Aorta (tissue), 5 donors: ENCODE data around the gene PRKCQ. TPM values are rescaled to one million over a fixed set of nuclear protein-coding genes. Genes with fewer than 3 reads are reported as not detected.
"Not testable (repeated sequence)": the region's sequence is repeated elsewhere in the genome, so short reads cannot be mapped to it uniquely, and the experiment has no call there.

Experiments
- ATAC-seq: fragments of 200-7000 bp; cut with Tn5 transposase; one replicate; pipeline ENCODE4 v1.9.1; 2022; ENCODE audit warnings: moderate library complexity; ENCODE audit not compliant: low FRiP score
- DNase-seq, 2 donors: peaks; one replicate each; pipeline ENCODE4 v3.0.0-alpha.2; 2020
- H3K27ac ChIP-seq, 2 donors: one replicate each; pipeline ENCODE4 v1.5.1; 2013; ENCODE audit warnings: low read length in 2 of 2, mild to moderate bottlenecking in 2 of 2, moderate library complexity in 2 of 2, control low read depth in 1 of 2, inconsistent platforms in 1 of 2, low read depth in 1 of 2
- H3K27me3 ChIP-seq, 2 donors: one replicate each; pipeline ENCODE4 v1.6.1; 2013; ENCODE audit warnings: control low read depth in 1 of 2, low read length in 1 of 2, mild to moderate bottlenecking in 1 of 2, moderate library complexity in 1 of 2; ENCODE audit not compliant: insufficient read depth in 2 of 2, control insufficient read depth in 1 of 2
- H3K36me3 ChIP-seq, 2 donors: one replicate each; pipeline ENCODE4 v1.6.1; 2013; ENCODE audit warnings: control low read depth in 1 of 2, low read length in 1 of 2, mild to moderate bottlenecking in 1 of 2; ENCODE audit not compliant: insufficient read depth in 2 of 2, control insufficient read depth in 1 of 2
- H3K4me1 ChIP-seq, 2 donors: one replicate each; pipeline ENCODE4 v1.6.1; 2013; ENCODE audit warnings: low read length in 2 of 2, control low read depth in 1 of 2, mild to moderate bottlenecking in 1 of 2, moderate library complexity in 1 of 2; ENCODE audit not compliant: insufficient read depth in 2 of 2, control insufficient read depth in 1 of 2
- H3K4me3 ChIP-seq, 2 donors: one replicate each; pipeline ENCODE4 v1.5.1; 2013; ENCODE audit warnings: low read length in 2 of 2, control low read depth in 1 of 2, mild to moderate bottlenecking in 1 of 2
- H3K9me3 ChIP-seq: one replicate; pipeline ENCODE4 v1.6.1; 2013; ENCODE audit warnings: mild to moderate bottlenecking, low read length; ENCODE audit not compliant: control insufficient read depth
- WGBS, 2 donors: extraction: QIAGEN DNeasy Blood & Tissue Kit; methylation state at CpG; one replicate each; pipeline ENCODE4 v1.1.7; 2013; 5-methylcytosine and 5-hydroxymethylcytosine counted together
- intact Hi-C, 2 donors: fragments of 100-400 bp; cut with DNase I; formaldehyde crosslinking; loops; one replicate each; pipeline versions ENCODE4 v1.14.2 to v1.15.0; 2022
- polyA plus RNA-seq, 2 donors: library from polyadenylated mRNA; stranded (reverse); fragments of 200-250 nt; gene quantifications; one replicate each; pipeline ENCODE4 v1.2.3, GENCODE V29; 2013
- total RNA-seq, 2 donors: library from RNA; stranded (reverse); fragmentation: NEBNext Ultra II Directional; extraction: Animal tissue kit (Norgen Biotek cat#: 25700); gene quantifications; one replicate each; pipeline ENCODE4 v1.2.1, GENCODE V29; 2021
- donor health status: healthy with polysubstance abuse.
- donor health status: Bipolar disorder and iron deficiency.
- donor health status: DM: no; HTN: no; CAD: no.
- donor health status: DM: no; HTN: no; CAD: no.
- donor health status: DM: yes; HTN: yes; CAD: no.

PRKCQ gene
- total and polyA plus RNA-seq, 4 donors: 0.45 to 1.3 (median 1.1) TPM; not detected in 1

DNA sequence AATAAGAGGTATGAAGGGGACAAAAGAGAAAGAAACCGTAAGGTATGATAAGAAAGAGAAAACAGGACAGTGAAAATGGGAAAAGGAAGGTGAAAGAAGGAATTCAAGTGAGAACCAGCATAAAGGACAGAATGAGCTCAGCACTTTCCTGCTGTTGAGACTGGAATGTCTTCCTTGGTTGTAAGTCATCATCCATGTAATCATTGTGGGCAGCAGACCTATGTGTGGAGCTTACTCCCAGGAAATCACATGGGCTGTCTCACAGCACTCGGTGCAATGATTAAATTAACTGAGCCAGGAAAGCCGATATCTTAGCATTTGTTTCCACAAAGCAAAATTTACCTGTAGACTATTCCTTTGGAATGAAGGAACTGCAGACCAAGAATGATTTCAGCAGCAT, 118.1 kb downstream of the PRKCQ start:
- 63 to 70% methylated on average over 3 of the region's 3 CpGs for WGBS, 2 donors
- H3K4me1 ChIP-seq: no peaks in the 10 kb centered on the region

DNA sequence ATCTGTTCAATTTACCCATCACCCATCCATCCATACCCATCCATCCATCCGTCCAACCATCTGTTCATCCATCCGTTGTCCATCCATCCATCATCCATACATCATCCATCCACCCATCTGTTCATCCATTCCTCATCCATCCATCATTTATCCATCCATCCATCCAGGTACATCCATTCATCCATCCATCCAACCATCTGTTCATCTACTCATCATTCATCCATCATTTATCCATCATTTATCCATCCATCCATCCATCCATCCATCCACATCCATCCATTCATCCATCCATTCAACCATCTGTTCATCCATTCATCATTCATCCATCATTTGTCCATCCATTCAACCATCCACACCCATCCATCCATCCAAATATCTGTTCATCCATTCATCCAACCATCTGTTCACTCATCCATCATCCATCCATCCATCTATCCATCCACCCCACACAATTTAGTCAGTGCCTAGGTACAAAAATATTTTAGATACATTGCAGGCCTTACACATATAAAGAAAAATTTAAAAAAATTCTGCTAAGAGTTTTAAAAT, 119.1 kb downstream of the PRKCQ start:
- Histone ChIP-seq H3K36me3 (peaks cover 0 to 1% of the 10 kb centered on the region in 2 donors), H3K27ac (no peak overlapping the region), H3K4me1 (no peaks in the 10 kb centered on the region), H3K4me3 (no peak overlapping the region), H3K9me3 (peaks cover 2% of the 10 kb centered on the region), H3K27me3 (no peaks in the 10 kb centered on the region)
- DNase-seq: no peak
- intact Hi-C loops: no loop called here
- no peak for ATAC-seq
- WGBS, 2 donors: 91 to 93% methylated on average over 2 of the region's 2 CpGs

More for the DNA sequence above, 118.1 kb downstream of the PRKCQ start:
- DNase-seq: no peak
- no peak for ATAC-seq
- no peak overlapping the region for H3K27ac ChIP-seq
- H3K27me3 ChIP-seq: no peaks in the 10 kb centered on the region
- peaks cover 2% of the 10 kb centered on the region for H3K9me3 ChIP-seq
- peaks cover 0 to 1% of the 10 kb centered on the region in 2 donors for H3K36me3 ChIP-seq
- intact Hi-C loops: no loop called here
- no peak overlapping the region for H3K4me3 ChIP-seq

DNA sequence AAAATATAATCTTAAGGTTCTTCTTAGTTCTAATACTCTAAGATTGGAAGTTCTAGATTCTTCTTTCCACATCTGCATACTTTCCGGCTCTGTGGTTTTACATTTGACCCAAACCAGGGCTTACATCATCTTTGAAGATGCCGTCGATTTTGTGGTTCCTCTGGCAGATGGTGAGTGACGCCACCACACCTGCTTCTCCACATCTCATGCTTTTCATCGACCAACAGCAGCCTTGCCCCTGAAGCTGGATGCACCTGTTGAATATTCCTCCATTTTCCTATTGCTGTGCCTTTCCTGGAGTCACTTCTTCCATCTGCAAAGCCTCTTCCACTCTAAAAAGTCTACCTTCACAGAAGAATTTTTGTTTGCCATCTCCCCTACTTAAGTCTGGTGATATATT, 121.3 kb downstream of the PRKCQ start:
- intact Hi-C loops: no loop called here
- Histone ChIP-seq H3K9me3 (peaks cover 8% of the 10 kb centered on the region), H3K4me1 (no peaks in the 10 kb centered on the region), H3K36me3 (peaks cover 0 to 1% of the 10 kb centered on the region in 2 donors), H3K4me3 (no peak overlapping the region), H3K27ac (no peak overlapping the region), H3K27me3 (no peaks in the 10 kb centered on the region)
- ATAC-seq (no peak), DNase-seq (no peak)
- 92 to 94% methylated on average over 5 of the region's 5 CpGs for WGBS, 2 donors

DNA sequence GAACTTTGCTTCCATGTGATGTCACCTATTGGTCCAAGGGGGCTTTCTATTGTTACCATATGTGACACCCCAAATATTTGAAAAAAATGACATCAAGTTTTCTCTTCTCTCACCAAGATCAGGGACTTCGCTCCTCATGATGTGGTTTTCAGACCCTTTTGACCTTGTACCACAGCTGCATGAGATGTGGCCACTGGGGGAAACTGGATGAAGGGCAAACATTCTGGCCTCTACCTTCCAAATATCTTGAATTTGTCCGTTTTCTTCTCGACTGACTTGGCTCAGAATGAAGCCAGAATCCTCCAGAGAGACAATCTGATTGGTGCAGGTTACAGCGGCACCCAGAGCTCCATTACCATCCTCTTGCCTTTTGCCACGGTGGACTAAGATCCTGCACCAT, 122.7 kb downstream of the PRKCQ start:
- no peak overlapping the region for H3K4me3 ChIP-seq
- H3K27ac ChIP-seq: no peak overlapping the region
- DNase-seq (no peak), ATAC-seq (no peak)
- H3K9me3 ChIP-seq: peaks cover 8% of the 10 kb centered on the region
- no peaks in the 10 kb centered on the region for H3K27me3 ChIP-seq
- no peaks in the 10 kb centered on the region for H3K4me1 ChIP-seq
- WGBS, 2 donors: 84 to 87% methylated on average over 5 of the region's 5 CpGs
- peaks cover 0 to 1% of the 10 kb centered on the region in 2 donors for H3K36me3 ChIP-seq
- intact Hi-C loops: no loop called here

DNA sequence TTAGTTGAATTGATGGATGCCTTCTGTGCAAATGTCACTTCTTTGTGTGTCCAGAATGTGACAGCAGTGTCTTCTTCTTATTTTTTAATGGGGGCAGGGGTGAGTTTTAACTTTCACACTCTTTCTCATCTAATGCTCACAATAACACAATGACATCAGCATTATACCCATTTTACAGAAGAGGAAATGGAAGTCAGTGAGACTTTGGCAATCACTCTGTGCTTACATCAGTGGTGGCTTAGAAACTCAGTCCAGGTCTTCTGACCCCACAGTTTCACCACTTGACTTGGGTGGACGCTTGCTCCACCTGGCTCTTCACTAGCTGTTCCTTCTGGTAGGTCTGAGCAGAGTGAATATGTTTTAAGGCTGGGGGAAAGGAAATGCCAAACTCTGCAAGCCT, 124.0 kb downstream of the PRKCQ start:
- ATAC-seq (no peak), DNase-seq (no peak)
- H3K27me3 ChIP-seq: no peaks in the 10 kb centered on the region
- no peak overlapping the region for H3K4me3 ChIP-seq
- no peak overlapping the region for H3K27ac ChIP-seq
- no peaks in the 10 kb centered on the region for H3K4me1 ChIP-seq
- intact Hi-C loops: no loop called here
- peaks cover 0 to 1% of the 10 kb centered on the region in 2 donors for H3K36me3 ChIP-seq
- WGBS, 2 donors: 87 to 90% methylated on average over 1 of the region's 1 CpG
- peaks cover 8% of the 10 kb centered on the region for H3K9me3 ChIP-seq

DNA sequence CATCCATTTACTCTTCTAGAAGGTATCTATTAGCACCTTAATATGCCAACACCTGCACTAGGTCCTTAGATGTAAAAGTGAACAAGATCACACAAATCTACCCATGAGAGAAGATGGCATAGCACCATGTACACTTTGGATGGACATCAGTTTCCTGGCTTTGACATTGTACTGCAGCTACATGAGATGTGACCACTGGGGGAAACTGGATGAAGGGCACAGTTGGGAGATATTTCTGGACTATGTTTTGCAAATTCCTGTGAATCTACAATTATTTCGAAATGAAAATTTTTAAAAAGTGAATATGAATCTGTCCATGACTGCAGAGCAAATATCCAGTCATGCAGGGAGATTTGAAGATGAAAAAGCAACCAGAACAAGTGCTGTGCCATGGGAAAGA, 124.5 kb downstream of the PRKCQ start:
- no peak overlapping the region for H3K27ac ChIP-seq
- intact Hi-C loops: no loop called here
- H3K9me3 ChIP-seq: peaks cover 8% of the 10 kb centered on the region
- DNase-seq: no peak
- ATAC-seq: no peak
- H3K4me1 ChIP-seq: no peaks in the 10 kb centered on the region
- H3K4me3 ChIP-seq: no peak overlapping the region
- 77 to 90% methylated on average over 1 of the region's 1 CpG for WGBS, 2 donors
- H3K36me3 ChIP-seq: peaks cover 0 to 1% of the 10 kb centered on the region in 2 donors
- H3K27me3 ChIP-seq: no peaks in the 10 kb centered on the region

DNA sequence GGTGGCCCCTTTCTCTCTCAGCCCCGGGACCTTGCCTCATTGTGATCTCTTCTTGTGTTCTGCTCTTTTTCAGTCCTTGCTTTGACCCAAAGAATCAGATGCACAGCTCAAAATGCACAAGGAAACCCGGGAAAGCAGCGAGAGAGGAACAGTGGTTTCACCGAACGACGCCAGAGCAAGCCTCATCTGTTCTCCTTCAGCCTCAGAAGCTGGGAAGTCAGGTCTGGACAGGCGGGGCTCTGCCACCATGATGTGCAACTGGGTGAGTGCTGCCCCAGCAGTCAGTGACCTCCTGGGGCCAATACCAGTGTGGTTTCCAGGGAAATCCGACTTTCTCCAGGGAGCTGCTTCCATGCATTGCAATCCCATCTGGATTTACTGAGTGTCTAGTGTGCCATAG, 133.4 kb downstream of the PRKCQ start:
- intact Hi-C loops: no loop called here
- no peak overlapping the region for H3K27ac ChIP-seq
- DNase-seq (no peak), ATAC-seq (no peak)
- 91 to 92% methylated on average over 8 of the region's 8 CpGs for WGBS, 2 donors
- no peak overlapping the region for H3K4me3 ChIP-seq
- no peaks in the 10 kb centered on the region for H3K27me3 ChIP-seq
- no peaks in the 10 kb centered on the region for H3K4me1 ChIP-seq
- H3K9me3 ChIP-seq: no peaks in the 10 kb centered on the region
- no peaks in the 10 kb centered on the region for H3K36me3 ChIP-seq

DNA sequence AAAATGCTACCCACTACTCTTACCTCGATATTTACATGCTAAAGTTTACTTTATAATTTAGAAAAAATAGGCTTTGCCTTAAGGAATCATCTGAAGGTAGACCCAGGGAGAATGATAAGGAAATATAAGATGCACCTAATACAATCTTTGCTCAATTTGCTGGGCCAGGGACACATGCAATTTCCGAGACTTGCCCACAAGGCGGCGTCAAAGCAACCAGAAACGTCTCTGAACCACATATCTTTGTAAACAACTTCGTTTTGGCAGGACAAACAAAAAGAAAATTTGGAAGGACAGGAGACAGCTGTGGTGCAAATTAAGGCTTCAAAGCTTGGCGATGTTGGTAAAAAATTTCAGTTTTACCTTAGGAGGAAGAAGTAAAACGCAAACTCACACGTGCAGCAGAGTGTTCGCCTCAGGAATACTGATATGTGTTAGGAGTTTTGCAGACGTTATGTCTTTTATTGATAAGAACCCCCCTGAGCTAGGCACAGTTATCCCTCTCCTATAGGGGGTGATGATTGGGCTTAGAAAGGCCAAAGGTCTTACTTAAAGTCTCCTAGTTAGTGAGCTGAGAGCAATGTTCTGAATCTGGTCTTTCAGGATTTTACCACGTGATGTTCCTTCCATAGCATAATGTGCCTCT, 134.3 kb downstream of the PRKCQ start:
- Histone ChIP-seq H3K4me1 (no peaks in the 10 kb centered on the region), H3K27ac (no peak overlapping the region), H3K27me3 (no peaks in the 10 kb centered on the region), H3K36me3 (peaks cover 0 to 2% of the 10 kb centered on the region in 2 donors), H3K9me3 (no peaks in the 10 kb centered on the region), H3K4me3 (no peak overlapping the region)
- intact Hi-C loops: no loop called here
- DNase-seq: peak in 1 of 2 donors; percentile 54
- no peak for ATAC-seq
- 31 to 38% methylated on average over 12 of the region's 12 CpGs for WGBS, 2 donors

DNA sequence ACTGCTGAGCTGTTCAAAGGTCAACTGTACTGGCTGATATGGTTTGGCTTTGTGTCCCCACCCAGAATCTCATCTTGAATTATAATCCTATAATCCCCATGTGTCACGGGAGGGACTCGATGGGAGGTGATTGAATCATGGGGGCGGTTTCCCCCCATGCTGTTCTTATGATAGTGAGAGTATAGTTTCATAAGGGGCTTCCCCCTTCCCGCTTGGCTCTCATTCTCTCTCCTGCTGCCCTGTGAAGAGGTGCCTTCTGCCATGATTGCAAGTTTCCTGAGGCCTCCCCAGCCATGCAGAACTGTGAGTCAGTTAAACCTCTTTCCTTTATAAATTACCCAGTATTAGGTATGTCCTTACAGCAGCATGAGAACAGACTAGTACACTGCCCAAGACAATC, 140.2 kb downstream of the PRKCQ start:
- H3K27ac ChIP-seq, ATAC-seq, H3K27me3 ChIP-seq, H3K4me1 ChIP-seq, H3K36me3 ChIP-seq, intact Hi-C loops, H3K9me3 ChIP-seq, DNase-seq, H3K4me3 ChIP-seq: not testable (repeated sequence)
- WGBS, 2 donors: 80 to 98% methylated on average over 4 of the region's 4 CpGs
